HL-60 (cell line): ENCODE measurements around the gene LY6G5C.
"Not testable (repeated sequence)": the region's sequence is repeated elsewhere in the genome, so short reads cannot be mapped to it uniquely, and the experiment has no call there.

Experiments
- DNase-seq, 2 experiments: peaks; one replicate each; pipeline ENCODE4 v3.0.0-alpha.2; 2010 to 2020; ENCODE audit warnings: low read depth in 1 of 2, low spot score in 1 of 2
- H3K27ac ChIP-seq: fragments of 250-450 bp; sonication (Bioruptor Pico); replicated peaks from 2 replicates; pipeline ENCODE4 v1.5.1; 2020; ENCODE audit warnings: mild to moderate bottlenecking, moderate library complexity
- H3K27me3 ChIP-seq: fragments of 250-450 bp; sonication (Bioruptor Pico); 2 replicates; pipeline ENCODE4 v1.5.1; 2021; ENCODE audit warnings: mild to moderate bottlenecking, moderate library complexity; ENCODE audit not compliant: insufficient read depth, poor library complexity, severe bottlenecking
- H3K4me3 ChIP-seq: replicated peaks from 2 replicates; pipeline ENCODE4 v1.5.1; 2011; ENCODE audit warnings: mild to moderate bottlenecking, control low read depth, low read length; ENCODE audit not compliant: insufficient read depth
- GABPA ChIP-seq: IDR thresholded peaks from 2 replicates; pipeline ENCODE4 v1.6.1; 2012; ENCODE audit warnings: low read depth
- POLR2AphosphoS5 ChIP-seq: IDR thresholded peaks from 2 replicates; pipeline ENCODE4 v1.6.1; 2012; ENCODE audit warnings: low read depth
- SPI1 ChIP-seq: IDR thresholded peaks from 2 replicates; pipeline ENCODE4 v1.6.1; 2012; ENCODE audit warnings: low read depth, mild to moderate bottlenecking, borderline replicate concordance
- TF ChIP-seq, protein P1 (sequence below): IDR thresholded peaks from one replicate; pipeline ENCODE4 v1.5.1; 2011; ENCODE audit warnings: low read length, control low read depth, inconsistent platforms; ENCODE audit not compliant: insufficient read depth
- TF ChIP-seq, protein P2 (sequence below): IDR thresholded peaks from 2 replicates; pipeline ENCODE4 v1.6.1; 2012; ENCODE audit warnings: low read depth; ENCODE audit not compliant: insufficient replicate concordance

The LY6G5C gene

GRCh38 chr6:31712296-31712695 lies 31.4 kb upstream of the LY6G5C start:
- DNase-seq = peak in 1 of 2 experiments; percentile 33
- TF ChIP-seq, protein P1, sequence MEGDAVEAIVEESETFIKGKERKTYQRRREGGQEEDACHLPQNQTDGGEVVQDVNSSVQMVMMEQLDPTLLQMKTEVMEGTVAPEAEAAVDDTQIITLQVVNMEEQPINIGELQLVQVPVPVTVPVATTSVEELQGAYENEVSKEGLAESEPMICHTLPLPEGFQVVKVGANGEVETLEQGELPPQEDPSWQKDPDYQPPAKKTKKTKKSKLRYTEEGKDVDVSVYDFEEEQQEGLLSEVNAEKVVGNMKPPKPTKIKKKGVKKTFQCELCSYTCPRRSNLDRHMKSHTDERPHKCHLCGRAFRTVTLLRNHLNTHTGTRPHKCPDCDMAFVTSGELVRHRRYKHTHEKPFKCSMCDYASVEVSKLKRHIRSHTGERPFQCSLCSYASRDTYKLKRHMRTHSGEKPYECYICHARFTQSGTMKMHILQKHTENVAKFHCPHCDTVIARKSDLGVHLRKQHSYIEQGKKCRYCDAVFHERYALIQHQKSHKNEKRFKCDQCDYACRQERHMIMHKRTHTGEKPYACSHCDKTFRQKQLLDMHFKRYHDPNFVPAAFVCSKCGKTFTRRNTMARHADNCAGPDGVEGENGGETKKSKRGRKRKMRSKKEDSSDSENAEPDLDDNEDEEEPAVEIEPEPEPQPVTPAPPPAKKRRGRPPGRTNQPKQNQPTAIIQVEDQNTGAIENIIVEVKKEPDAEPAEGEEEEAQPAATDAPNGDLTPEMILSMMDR = peak; percentile 10
- TF ChIP-seq POLR2AphosphoS5 = no peak
- H3K27me3 ChIP-seq = no peaks in the 10 kb centered on the region
- H3K27ac ChIP-seq = no peak overlapping the region
- H3K4me3 ChIP-seq = no peak overlapping the region

- no peak overlapping the region for H3K27ac ChIP-seq
- no peak overlapping the region for H3K4me3 ChIP-seq
- DNase-seq = peak in 1 of 2 experiments; percentile 28
- TF ChIP-seq, protein P2, sequence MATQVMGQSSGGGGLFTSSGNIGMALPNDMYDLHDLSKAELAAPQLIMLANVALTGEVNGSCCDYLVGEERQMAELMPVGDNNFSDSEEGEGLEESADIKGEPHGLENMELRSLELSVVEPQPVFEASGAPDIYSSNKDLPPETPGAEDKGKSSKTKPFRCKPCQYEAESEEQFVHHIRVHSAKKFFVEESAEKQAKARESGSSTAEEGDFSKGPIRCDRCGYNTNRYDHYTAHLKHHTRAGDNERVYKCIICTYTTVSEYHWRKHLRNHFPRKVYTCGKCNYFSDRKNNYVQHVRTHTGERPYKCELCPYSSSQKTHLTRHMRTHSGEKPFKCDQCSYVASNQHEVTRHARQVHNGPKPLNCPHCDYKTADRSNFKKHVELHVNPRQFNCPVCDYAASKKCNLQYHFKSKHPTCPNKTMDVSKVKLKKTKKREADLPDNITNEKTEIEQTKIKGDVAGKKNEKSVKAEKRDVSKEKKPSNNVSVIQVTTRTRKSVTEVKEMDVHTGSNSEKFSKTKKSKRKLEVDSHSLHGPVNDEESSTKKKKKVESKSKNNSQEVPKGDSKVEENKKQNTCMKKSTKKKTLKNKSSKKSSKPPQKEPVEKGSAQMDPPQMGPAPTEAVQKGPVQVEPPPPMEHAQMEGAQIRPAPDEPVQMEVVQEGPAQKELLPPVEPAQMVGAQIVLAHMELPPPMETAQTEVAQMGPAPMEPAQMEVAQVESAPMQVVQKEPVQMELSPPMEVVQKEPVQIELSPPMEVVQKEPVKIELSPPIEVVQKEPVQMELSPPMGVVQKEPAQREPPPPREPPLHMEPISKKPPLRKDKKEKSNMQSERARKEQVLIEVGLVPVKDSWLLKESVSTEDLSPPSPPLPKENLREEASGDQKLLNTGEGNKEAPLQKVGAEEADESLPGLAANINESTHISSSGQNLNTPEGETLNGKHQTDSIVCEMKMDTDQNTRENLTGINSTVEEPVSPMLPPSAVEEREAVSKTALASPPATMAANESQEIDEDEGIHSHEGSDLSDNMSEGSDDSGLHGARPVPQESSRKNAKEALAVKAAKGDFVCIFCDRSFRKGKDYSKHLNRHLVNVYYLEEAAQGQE = no peak
- TF ChIP-seq POLR2AphosphoS5 = no peak
- no peak for TF ChIP-seq GABPA
- TF ChIP-seq SPI1 = peak; percentile 52; the same call in 1 of the 2 replicates
- TF ChIP-seq, protein P1 = no peak
- H3K27me3 ChIP-seq = no peaks in the 10 kb centered on the region
Measured at GRCh38 chr6:31711233-31711632, 30.4 kb upstream of the LY6G5C start.

GRCh38 chr6:31710523-31711219 lies 29.8 kb upstream of the LY6G5C start:
- Histone ChIP-seq H3K27ac (no peak overlapping the region), H3K4me3 (no peak overlapping the region), H3K27me3 (no peaks in the 10 kb centered on the region)
- TF ChIP-seq, protein P1 = no peak
- TF ChIP-seq POLR2AphosphoS5 (no peak), GABPA (no peak), SPI1 (no peak)
- TF ChIP-seq, protein P2 = no peak
- DNase-seq = no peak

GRCh38 chr6:31709157-31709556 lies 28.3 kb upstream of the LY6G5C start:
- H3K27me3 ChIP-seq, DNase-seq, H3K4me3 ChIP-seq, H3K27ac ChIP-seq: not testable (repeated sequence)
